HG02642 (cell line): ENCODE results near the gene TRABD2B.

Experiments used
- ATAC-seq: cut with Tn5 transposase; IDR thresholded peaks from one replicate; pipeline ENCODE4 v1.9.1; 2021; ENCODE audit warnings: mild to moderate bottlenecking; ENCODE audit not compliant: unreplicated experiment, poor library complexity

Gene TRABD2B

DNA sequence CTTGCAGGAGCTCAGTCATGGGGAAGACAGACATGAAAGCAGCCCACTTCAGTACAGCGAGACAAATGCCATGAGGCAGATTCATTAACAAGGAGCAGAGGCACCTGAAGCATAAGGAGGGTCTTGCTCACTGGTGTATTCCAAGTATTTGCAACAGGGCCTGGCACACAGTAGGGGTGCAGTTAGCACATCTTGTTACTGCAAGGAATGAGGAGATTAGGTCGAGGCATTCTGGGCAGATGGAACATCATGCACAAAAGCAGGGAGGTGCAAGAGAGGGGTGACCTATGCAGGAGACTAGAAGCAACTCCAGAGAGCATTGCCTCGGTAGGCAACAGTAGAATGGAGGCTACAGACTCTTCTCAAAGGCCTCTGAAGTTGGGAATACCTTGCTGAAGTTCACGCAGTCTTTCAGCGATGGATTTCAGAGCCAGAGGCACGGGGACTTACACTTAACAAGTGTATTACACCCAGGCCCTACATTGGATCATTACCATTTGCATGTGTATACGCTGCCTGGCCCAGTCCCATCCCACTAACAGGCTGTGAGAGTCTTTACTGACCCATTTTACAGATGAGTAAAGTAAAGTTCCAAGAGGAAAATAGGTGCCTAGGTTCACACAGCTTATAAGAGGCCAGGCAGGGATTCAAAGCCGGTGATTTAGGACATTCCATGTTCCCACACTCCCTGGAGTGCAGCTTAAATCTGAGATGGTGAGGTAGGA lies 82.1 kb downstream of the TRABD2B start:
- no peak for ATAC-seq

DNA sequence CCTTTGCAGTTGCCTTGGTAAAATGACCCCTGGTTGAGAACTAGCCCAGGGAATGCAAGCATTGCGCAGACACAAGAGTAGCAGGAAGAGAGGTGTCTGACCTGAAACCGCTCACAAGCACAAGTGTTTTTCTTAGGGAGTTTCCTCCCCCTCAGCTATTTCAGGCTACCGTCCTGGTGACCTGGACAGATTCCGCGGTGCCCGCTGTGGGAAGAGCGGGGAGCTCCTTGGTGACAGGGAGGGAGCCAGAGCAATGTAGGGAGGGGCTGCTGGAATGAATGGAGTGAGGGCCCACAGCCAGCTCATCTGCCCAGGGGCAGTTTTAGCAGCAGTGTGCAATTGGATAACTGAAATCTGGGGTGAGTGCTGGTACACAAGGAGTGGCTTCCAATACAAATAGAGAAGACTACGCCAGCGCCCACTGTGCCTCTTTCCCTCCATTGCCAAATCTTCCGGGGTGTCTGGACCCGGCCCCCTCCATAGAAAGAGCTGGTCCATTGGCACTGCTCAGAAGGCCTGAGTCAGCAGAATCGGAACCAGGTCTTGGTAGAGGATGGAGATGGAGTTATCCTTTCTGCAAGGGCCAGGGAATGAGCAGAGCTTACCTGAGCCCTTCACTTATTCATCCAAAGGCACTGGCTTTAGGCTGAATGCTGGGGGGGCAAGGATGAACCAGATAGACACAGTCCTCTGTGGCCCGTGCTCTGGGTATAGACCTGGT lies 82.8 kb downstream of the TRABD2B start:
- no peak for ATAC-seq

DNA sequence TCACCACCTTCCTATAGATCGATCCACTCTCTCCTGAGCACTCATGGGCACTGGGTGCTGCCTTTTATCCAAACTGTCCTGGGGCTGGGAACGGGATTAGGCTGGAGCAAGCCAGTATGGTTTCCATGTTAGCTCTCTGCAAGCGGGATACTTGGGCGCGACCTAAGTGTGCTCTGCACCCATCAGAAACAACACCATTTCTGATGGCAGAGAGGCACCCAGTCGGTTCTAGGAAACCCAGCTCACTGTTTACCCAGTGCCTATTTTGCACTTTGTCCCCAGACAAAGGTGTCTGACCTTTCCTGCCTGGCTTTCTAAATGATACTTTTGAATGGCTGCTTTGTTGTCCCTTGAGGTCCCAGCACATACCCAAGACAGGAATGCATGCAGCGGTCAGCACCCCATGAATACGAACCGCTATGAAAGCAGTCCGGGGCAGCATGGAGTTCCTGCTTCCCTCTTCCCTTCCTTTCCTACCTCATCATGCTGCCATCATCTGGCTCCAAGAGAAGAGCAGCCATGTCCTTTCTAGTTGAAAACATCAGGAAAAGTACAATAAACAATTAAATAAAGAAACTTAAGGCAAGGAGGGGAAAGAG lies 83.9 kb downstream of the TRABD2B start:
- ATAC-seq, result no peak

DNA sequence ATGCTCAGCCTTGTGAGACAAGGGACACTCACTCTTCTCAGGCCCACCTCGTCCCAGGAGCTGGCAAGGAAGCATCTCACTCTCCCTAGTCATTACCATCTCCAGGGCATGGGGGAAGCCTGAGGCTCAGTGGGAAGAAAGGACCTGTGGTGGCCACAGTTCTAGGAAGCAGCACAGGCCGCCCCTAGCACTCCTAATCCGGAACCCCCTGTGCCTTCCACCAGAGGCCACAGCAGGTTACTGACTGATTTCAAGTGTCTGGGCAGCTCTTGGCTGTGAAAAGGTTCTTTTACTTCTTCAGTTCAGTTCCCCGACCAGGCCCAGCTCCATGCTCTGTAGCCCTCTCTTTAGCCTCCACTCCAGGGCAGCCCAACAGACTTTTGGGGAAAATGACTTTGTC lies 84.4 kb downstream of the TRABD2B start:
- ATAC-seq, result no peak

DNA sequence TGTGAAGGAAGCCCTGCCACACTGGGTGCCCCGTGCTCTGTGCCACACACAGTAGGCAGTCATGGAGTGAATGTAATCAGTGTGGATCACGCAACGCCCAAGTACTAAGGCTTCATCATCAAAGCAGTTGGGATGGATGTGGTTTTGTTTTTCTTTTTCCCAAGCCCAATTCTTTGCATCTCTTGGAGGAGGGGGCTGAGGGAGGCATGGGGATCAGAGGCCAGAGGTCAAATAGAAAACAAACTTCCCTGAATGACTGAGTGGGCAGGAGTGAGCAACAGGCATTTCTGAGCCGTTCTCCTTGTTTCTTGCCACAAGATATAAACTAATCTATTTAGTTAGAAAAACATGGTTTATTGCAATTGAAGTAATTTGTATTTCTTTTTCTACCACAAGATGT lies 85.3 kb downstream of the TRABD2B start:
- ATAC-seq, result no peak

DNA sequence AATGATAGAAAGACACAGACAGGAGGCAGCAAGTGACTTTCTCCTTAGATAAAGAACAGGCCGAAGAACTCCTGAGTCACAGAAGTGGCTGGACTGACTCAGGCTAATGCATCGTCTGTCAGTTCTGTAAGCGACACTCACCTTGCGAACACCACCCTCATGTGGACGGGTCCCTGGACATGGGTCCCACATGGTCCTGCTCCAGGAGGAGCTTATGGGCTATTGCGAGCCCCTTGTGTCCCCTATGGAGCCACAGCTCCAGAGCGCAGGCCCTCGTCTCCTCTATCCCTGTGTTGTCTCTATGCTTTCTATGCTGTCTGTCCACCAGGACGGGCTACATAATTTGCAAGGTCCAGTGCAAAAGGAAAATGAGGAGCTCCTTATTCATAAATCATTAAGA lies 85.8 kb downstream of the TRABD2B start:
- ATAC-seq, result no peak

DNA sequence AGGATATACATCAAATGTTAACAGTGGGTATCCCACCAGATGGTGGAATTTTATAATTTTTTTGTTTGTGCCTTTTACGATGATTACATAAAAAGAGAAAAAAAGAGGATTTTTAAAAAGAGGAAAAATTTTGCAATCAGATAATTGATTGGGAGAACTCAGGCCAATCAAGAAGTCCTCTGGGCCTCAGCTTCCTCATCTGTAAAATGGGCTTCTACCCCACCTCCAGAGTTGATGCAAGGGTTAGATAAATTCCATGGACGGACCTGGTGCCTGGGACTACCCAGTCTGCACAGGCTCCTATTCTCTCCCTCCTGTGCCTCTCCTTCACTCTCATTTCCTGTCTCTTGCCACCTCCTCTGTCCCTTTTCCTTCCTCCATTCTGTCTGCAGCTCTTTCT lies 88.9 kb downstream of the TRABD2B start:
- no peak for ATAC-seq

DNA sequence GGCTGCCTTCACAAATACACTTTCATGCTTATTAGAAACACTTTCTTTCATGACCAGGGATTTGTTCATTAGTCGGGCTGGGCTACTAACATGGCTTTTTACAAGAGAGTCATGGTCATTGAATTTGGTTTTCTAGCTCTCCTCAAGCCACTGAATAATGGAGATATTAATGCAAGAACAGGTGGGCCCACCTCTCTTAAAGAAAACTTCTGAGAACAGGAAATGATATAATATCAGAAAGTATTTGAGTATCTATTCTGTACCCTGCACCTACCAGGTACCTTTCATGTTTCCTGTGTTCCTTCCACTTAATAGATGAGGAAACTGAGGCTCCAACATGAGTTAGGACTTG lies 90.0 kb downstream of the TRABD2B start:
- no peak for ATAC-seq

DNA sequence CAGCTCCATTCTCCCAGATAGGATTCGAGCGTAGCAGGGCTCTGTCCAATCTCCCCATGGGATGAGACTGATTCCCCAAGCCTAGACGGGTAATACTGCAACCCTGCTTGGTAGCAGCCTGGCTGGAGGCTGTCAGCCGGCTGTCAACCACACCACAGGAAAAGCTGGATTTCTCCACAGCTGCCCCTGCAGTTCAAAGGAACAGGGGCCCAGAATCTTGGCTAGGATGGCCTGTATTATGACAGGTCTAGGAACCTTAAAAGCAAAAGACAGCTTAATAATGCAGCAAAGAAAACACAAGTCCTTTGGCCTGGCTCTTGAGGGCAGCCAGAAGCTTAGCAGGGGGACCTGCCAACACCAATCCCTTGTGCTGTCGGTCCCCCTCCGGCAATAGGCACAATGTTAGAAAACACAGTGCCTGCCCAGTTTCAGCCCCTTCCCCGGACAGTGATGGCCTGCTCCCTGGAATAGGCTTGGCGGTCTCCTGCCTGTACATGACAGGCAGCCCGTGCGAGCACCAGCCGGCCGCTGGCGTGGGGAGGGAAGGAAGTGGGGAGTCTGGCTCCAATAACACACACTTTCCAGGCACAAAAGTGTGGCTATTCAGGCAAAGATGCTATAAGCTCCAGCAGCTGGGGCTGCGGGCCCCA lies 90.5 kb downstream of the TRABD2B start:
- no peak for ATAC-seq

DNA sequence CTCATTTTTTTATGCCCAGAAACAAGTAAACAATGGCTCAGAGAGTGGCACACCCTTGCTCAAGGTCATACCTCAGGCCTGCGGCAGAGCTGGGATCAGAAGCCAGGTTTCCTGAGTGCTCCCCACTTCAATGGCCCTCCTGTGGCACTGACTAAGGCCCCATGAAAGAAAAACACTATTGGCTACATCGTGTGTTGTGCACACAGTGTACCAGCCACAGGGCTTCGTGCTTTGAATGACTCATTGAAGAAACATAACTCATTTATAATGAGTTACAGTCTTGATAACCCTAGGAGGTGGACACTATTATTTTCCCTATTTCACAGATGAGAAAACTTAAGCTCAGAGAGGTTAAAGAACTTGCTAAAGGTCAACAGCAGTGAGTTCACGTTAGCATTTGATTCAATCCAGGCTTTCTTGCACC lies 91.2 kb downstream of the TRABD2B start:
- ATAC-seq, result no peak

DNA sequence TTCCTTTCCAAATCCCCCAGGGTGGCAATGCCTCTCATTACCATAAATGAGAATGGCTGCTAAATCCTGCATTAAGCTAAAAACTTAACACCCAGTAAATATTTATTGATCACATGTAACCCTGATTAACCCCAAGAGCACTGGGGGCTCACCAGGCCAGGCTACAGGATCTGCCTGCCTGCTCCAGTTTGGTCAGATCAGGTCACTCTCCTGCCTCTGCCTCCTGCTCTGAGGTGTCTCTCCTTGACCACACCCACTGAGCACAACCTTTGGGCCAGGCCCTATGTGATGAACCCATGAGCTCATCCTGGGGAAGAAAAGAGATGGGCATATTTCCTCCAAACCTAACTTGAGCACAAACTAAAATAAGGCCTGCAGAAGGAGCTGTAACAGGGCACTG lies 93.5 kb downstream of the TRABD2B start:
- no peak for ATAC-seq

DNA sequence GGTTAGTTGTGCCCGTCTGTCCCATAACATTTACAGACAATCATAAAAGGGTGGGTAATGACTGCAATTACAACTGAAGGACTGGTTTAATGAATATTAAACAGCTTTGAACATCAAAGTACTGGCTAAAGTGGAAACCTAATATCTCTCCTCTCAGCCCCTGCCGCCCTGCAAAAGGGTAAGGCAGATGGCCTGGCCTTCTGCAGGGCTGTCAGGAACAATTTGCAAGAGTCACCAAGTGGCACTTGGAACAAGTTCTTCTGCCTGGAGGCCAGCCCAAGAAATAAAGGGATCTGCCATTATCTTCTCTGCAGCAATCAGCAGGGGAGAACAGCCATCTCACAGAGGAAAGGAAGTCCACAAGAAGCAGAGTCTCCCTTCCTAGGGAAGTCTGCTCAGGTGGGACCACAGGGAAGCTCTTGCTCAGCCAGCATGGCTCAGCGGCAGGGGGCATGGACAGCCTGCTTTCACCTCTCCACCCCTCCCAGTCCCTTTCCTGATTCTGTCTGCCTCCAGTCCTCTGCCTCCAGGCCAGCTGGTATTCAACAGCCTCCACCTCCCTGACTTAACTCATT lies 96.1 kb downstream of the TRABD2B start:
- ATAC-seq, result no peak

DNA sequence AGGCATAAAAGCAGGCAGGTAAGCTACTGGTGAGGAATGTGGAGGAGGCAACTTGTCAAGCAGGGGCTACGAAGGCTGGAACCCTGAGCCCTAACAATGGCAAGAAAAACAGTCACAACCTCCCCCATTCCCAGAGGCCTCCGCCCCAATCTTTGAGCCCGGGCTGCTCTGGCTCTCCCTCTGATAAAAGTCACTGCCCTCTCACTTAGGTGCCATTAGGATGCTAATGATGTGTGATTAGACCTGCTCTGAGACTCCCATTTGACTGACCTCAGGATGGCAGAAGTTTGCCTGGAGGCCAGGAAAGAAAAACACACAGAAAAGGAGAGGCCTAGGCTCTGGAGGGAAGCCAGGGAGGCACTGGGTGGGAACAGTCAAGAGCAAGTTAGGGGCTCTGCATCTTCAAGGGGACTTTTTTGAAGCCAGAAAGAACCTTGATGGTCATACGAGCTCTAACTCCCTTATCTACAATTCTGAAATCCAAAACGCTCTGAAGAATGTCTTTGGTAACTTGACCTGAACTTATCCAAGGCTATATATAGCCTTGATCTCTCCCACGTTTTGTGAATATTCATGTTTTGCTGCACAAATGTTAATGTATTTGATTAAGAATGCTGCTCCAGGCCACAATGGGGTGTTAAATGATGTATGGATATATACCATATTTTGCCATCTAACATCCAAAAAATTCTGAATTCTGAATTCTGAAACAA lies 98.9 kb downstream of the TRABD2B start:
- ATAC-seq, result no peak

DNA sequence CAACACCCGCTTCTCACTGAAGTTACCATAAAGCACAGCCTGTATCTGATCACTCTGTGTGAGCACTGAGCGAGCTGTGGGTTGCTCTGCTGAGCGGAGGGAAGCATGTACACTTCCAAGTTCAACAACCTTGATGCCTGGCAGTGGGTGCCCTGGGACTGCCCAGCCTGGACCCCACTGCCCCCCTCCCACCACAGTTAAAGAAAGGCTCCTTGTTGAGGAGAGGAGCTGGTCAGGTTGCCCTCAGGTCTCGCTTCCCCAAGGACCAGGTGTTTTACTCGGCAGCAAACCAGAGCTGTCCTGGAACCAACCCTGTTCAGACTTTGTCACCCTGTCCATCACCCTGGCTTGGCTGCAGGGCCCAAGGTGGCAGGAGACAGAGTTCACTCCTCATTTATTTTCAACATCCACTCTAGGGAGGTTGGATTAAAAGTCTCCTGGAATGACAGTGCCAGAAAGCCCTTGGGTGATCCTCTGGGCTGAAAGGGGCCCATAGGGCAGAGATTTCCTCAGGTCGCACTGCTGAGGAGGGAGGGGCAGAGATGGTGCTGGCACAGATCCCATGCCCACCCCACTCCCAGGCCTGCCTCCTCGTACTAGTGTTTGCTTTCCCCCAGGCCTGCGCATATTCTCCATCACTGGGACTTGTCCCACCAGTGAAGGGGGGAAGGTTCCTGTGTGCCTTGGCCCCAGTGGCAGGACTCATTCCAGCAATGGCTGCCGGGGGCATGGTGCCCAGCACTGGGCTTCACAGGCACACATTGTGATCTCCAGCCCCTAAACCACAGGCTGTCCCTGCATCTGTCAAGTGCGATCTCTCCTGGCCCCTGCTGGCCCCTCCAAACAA lies 101.7 kb downstream of the TRABD2B start:
- no peak for ATAC-seq

DNA sequence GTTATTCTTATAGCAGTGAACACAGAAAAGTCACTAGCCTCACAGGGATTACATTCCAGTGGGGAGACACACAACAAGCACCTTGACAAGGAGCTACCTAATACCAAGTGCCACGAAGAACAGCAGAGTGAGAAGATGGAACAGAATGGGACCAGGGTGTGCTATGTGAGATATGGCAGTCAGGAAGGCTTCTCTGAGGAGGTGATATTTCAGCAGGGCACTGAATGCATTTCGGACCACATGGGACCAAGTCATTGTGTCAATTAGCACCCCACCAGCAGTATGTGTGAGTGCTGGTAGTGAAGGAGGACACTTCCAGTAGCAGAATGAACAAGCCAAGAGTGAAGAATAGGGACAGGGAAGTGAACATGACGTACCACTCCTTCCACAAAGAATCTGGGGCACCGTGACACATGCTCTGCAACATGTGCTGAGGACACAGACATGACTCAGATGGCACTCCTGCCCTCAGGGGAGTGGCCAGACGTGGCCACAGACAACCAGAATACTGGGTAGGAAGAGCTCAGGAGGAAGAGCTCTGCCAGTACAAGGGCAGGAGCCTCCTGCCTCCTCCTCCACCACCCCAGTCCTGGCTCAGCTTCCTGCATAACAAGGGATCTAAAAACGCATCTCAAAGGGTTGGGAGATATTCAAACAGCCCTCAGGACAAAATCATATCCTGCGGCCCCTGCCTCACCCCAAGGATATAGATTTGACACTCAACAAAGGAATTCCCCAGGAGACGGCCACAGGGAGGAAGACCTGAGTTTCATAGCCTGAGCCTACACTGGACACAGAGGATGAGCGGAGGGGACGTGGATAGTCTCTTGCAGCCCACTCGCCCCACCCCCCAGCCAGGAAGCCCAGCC lies 102.5 kb downstream of the TRABD2B start:
- ATAC-seq, result no peak

DNA sequence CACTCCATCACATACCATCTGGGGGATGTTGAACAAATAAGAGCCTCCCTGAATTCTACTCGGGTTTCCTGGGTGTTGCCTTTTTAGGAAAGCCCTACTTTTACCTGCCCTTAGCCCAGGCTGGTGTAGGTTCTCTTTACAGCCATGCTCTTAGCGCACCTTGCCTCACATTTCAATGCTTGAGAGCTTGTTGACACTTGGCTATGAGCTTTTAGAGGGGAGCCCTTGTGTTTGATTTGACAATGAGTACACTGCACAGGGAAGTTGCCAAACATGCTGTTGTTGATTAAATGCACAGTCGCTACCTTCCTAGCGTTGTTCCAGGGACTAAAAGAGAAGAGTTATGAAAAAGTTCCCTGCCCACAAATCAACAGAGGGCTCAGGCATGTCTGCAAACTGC lies 103.8 kb downstream of the TRABD2B start:
- ATAC-seq, result no peak

DNA sequence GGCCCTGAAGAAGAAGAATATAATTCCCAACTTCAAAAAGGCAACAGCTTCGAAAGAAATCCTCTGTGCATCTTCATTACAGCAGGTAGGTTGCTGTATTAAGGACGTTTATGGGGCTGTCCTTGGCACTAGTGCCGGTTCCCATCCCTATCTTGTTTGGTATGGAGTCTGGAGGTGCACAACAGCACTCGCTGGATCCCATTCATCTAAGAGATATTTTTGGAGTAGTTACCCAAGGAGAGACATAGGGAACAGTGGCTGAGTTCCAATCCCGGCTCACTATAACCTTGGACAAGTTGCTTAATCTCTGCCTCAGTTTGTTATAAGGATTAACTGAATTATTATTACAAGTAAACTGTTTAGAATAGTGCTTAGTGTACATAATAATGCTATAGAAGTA lies 106.4 kb downstream of the TRABD2B start:
- ATAC-seq, result no peak

DNA sequence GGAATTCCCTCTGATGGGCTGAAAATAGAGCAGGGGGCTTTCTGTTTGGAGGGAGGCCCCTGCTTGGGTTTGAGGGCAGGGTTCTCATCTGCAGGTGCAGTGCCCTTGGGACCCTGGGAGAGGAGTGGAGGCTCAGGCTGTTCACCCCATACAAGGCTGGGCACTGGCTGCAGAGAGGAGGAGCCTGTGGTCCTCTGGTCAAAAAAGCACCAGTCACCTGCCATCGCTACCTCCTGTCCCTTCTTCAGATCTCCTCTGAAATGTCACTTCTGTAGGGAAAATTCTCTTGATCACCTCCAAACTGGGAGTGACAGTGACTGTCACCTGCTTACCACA lies 108.9 kb downstream of the TRABD2B start:
- ATAC-seq, result no peak
